Mononuclear cell (primary cell): ENCODE measurements around the gene SBNO2. TPM values are rescaled to one million over a fixed set of nuclear protein-coding genes. Genes with fewer than 3 reads are reported as not detected.

Source experiments
- H3K27me3 ChIP-seq: 2 replicates; pipeline ENCODE4 v1.6.0; 2011; ENCODE audit warnings: low read length, control low read depth; ENCODE audit not compliant: insufficient read depth
- H3K4me1 ChIP-seq: 2 replicates; pipeline ENCODE4 v1.5.1; 2011; ENCODE audit warnings: mild to moderate bottlenecking, low read length, control low read depth; ENCODE audit not compliant: insufficient read depth
- H3K4me3 ChIP-seq: 2 replicates; pipeline ENCODE4 v1.5.1; 2011; ENCODE audit warnings: mild to moderate bottlenecking, low read length, moderate library complexity
- H3K9me3 ChIP-seq: 2 replicates; pipeline ENCODE4 v1.5.1; 2011; ENCODE audit warnings: low read depth, mild to moderate bottlenecking, control low read depth, low read length
- total RNA-seq: library from RNA; depleted of rRNA; stranded (reverse); fragments of >200 nt; gene quantifications from one replicate; pipeline ENCODE4 v1.2.3, GENCODE V29; 2012

Gene SBNO2, protein sequence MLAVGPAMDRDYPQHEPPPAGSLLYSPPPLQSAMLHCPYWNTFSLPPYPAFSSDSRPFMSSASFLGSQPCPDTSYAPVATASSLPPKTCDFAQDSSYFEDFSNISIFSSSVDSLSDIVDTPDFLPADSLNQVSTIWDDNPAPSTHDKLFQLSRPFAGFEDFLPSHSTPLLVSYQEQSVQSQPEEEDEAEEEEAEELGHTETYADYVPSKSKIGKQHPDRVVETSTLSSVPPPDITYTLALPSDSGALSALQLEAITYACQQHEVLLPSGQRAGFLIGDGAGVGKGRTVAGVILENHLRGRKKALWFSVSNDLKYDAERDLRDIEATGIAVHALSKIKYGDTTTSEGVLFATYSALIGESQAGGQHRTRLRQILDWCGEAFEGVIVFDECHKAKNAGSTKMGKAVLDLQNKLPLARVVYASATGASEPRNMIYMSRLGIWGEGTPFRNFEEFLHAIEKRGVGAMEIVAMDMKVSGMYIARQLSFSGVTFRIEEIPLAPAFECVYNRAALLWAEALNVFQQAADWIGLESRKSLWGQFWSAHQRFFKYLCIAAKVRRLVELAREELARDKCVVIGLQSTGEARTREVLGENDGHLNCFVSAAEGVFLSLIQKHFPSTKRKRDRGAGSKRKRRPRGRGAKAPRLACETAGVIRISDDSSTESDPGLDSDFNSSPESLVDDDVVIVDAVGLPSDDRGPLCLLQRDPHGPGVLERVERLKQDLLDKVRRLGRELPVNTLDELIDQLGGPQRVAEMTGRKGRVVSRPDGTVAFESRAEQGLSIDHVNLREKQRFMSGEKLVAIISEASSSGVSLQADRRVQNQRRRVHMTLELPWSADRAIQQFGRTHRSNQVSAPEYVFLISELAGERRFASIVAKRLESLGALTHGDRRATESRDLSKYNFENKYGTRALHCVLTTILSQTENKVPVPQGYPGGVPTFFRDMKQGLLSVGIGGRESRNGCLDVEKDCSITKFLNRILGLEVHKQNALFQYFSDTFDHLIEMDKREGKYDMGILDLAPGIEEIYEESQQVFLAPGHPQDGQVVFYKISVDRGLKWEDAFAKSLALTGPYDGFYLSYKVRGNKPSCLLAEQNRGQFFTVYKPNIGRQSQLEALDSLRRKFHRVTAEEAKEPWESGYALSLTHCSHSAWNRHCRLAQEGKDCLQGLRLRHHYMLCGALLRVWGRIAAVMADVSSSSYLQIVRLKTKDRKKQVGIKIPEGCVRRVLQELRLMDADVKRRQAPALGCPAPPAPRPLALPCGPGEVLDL (N-terminal part only)
- 53.8 TPM for total RNA-seq

DNA sequence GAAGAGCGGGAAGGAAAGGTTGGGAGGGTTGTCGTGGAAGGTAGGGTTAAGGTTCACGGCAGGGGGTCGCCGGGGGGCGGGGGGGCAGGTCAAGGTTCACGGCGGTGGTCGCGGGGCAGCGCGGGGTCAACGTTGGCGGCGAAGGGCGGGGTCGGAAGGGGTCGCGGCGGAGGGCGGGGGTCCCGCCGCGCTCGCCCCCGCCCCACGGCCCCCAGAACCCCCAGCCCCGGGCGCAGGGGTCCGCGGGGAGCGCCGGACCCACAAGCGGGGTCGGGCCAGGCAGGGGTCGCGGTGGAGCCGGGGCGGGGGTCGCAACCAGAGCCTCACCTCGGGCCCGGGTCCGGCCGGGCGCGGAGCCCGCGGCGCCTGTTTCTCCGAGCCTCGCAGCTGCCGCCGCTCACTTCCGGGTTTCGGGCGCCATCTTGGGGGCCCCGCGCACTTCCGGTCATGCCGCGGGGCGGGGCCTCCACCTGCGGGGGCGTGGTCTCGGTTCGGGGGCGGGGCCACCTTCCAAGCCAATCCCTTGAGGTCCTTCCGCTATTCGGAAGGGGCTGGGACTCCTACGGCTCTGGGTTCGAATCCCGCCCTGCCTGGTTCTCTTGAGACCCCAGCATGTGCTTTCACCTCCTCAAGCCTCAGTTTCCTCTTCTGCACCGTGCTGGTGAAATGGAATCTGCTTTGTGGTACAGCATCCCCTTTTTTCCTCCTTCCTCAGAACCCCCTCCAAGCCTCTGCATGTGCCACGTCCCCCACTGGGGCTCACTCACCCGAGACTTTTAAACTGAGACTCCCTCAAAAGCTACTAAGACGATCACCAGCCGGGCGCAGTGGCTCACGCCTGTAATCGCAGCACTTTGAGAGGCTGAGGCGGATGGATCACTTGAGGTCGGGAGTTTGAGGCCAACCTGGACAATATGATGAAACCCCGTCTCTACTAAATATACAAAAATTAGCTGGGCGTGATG, at the start of gene SBNO2:
TSS of gene SBNO2 (minus strand) at position 424 of the 965 bp plus-strand sequence. CDS start 19,992 bp downstream, outside the sequence.
- H3K9me3 ChIP-seq, result no peaks in the 10 kb centered on the region
- H3K4me1 ChIP-seq, result peaks cover 59% of the 10 kb centered on the region
- no peaks in the 10 kb centered on the region for H3K27me3 ChIP-seq
- H3K4me3 ChIP-seq, result peak within 1 kb of the TSS; percentile 71

- no peak overlapping the region for H3K4me3 ChIP-seq
- no peaks in the 10 kb centered on the region for H3K9me3 ChIP-seq
- H3K4me1 ChIP-seq, result no peaks in the 10 kb centered on the region
- H3K27me3 ChIP-seq, result no peaks in the 10 kb centered on the region
These were observed 49.2 kb upstream of the SBNO2 start for GRCh38 chr19:1223018-1223855.

DNA sequence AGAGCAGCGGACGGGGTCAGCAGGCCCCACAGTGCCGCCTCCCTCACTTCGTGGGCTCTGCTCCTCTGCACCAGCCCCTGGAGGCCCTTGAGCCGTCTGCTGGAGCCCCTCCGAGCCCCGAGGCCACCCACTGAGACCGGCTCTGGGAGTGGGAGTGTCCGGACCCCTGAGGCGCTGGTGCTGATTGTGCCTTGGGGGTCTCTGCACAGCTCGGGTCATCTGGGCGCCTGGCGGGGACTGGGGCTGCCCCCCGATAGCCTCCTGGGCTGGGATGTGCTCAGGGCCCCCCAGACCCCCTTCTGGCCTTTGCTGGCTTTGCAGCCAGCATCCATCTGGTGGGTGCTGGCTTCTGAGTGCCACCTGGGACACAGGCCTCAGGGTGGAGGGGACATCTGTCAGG, 48.3 kb upstream of the SBNO2 start:
- H3K9me3 ChIP-seq, result no peaks in the 10 kb centered on the region
- no peaks in the 10 kb centered on the region for H3K4me1 ChIP-seq
- no peaks in the 10 kb centered on the region for H3K27me3 ChIP-seq
- H3K4me3 ChIP-seq, result no peak overlapping the region

DNA sequence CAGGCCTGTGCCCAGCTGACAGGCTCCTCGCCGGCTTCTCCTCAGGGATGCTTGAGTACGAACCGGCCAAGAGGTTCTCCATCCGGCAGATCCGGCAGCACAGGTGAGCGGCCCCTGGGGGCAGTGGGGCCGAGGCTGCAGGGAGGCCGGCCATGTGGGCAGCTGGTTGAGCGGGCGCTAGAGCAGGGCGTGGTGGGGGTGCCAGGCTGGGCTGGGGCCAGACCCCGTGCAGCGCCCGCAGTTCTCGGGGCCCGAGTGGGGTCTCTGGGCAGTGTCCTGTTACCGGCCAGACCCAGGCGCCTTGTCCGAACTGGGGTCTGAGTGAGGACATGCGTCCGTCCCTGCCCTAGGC, 47.8 kb upstream of the SBNO2 start:
- no peaks in the 10 kb centered on the region for H3K4me1 ChIP-seq
- no peaks in the 10 kb centered on the region for H3K9me3 ChIP-seq
- no peaks in the 10 kb centered on the region for H3K27me3 ChIP-seq
- no peak overlapping the region for H3K4me3 ChIP-seq

- H3K4me1 ChIP-seq, result no peaks in the 10 kb centered on the region
- H3K9me3 ChIP-seq, result no peaks in the 10 kb centered on the region
- H3K27me3 ChIP-seq, result no peaks in the 10 kb centered on the region
- H3K4me3 ChIP-seq, result no peak overlapping the region
These were observed 47.2 kb upstream of the SBNO2 start for GRCh38 chr19:1220976-1221903.

GRCh38 chr19:1220477-1220930, 46.4 kb upstream of the SBNO2 start:
- H3K9me3 ChIP-seq, result no peaks in the 10 kb centered on the region
- H3K4me1 ChIP-seq, result no peaks in the 10 kb centered on the region
- no peaks in the 10 kb centered on the region for H3K27me3 ChIP-seq
- H3K4me3 ChIP-seq, result no peak overlapping the region

GRCh38 chr19:1219786-1220476, 45.9 kb upstream of the SBNO2 start:
- no peaks in the 10 kb centered on the region for H3K9me3 ChIP-seq
- H3K4me1 ChIP-seq, result peaks cover 1% of the 10 kb centered on the region
- no peaks in the 10 kb centered on the region for H3K27me3 ChIP-seq
- H3K4me3 ChIP-seq, result no peak overlapping the region

DNA sequence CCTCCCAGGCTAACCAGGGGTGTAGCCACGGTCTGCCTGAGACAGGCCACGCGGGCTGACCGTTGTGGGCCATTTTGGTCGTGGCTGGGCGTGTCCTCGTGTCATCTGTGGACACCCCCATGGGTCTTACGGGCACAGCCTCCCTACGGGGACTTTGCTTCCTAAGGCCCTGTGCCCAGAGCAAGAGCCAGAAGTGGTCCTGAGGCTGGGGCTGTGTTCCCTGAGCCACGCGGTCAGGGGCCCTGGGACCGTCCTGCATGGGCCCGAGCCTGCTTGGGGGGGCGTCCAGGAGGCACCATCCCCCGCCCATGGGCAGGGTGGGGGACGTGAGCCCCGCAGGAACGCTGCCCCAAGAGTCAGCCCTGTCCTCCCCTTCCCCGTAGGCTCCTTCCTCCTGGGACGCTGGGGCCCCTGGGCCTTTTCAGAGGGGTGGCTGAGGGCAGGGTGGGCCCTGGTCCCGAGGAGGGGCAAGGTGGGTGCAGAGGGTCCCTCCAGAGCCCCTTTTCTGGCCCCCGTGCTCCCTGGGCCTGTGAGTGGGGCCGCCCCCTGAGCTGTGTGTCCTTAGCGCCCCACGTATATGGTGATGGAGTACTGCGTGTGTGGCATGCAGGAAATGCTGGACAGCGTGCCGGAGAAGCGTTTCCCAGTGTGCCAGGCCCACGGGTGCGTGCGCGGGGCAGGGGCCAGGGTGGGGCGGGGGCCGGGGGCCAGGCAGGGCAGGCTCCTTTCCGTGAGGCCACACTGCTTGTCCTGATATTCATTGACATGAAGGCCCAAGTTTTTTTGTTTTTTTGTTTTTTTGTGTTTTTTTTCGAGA, 44.9 kb upstream of the SBNO2 start:
- H3K27me3 ChIP-seq, result no peaks in the 10 kb centered on the region
- H3K4me3 ChIP-seq, result no peak overlapping the region
- H3K9me3 ChIP-seq, result no peaks in the 10 kb centered on the region
- H3K4me1 ChIP-seq, result peaks cover 11% of the 10 kb centered on the region

DNA sequence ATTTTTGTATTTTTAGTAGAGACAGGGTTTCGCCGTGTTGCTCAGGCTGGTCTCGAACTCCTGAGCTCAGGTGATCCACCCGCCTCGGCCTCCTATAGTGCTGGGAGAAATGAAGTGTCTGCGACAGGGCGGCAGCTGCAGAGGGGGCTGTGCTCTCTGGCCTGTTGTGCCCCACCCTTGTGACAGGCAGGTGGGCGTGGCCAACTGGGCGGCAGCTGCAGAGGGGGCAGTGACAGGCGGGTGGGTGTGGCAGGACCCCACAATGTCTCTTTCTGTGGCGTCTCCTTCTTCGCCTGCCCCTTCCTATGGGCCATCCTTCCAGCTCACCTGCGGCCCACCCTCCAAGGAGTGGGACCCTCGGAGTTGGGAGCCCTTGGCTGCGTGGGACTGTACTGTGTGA, 43.3 kb upstream of the SBNO2 start:
- Histone ChIP-seq H3K4me1 (peaks cover 21% of the 10 kb centered on the region), H3K4me3 (no peak overlapping the region)

DNA sequence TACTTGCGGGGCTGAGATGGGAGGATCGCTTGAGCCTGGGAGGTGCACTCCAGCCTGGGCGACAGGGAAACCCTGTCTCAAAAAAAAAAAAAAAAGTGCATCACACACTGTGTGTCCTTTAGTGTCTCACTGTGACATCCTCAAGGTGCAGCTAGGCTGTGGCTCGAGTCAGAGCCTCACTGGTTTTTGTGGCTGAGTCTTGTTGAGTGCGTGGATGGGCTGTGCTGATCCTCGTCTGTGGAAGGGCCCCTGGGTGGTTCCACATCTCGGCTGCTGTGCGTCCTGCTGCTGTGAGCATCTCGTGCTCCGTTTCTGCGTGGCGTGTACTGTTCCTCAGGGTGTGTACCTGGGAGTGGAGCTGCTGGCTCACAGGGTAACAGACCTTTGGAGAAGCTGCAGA, 42.7 kb upstream of the SBNO2 start:
- Histone ChIP-seq H3K27me3 (no peaks in the 10 kb centered on the region), H3K4me1 (peaks cover 27% of the 10 kb centered on the region), H3K9me3 (no peaks in the 10 kb centered on the region), H3K4me3 (no peak overlapping the region)

More for the DNA sequence above, 43.3 kb upstream of the SBNO2 start:
- H3K9me3 ChIP-seq, result no peaks in the 10 kb centered on the region
- no peaks in the 10 kb centered on the region for H3K27me3 ChIP-seq

- H3K4me1 ChIP-seq, result peaks cover 39% of the 10 kb centered on the region
- no peaks in the 10 kb centered on the region for H3K9me3 ChIP-seq
- no peak overlapping the region for H3K4me3 ChIP-seq
- no peaks in the 10 kb centered on the region for H3K27me3 ChIP-seq
These were observed 41.0 kb upstream of the SBNO2 start for GRCh38 chr19:1214862-1215731.
